EH (cell line): ENCODE measurements around the gene WDR1.
A peak's percentile ranks its signal among the peaks of the same experiment; 100 is the strongest.

Experiments used
- DNase-seq: peaks from one replicate; pipeline ENCODE4 v3.0.0-alpha.2; 2015; ENCODE audit warnings: low read depth

Gene WDR1

GRCh38 chr4:10099499-10100325 is 16.9 kb downstream of the WDR1 start:
- DNase-seq, result no peak

GRCh38 chr4:10098780-10099160 is 17.8 kb downstream of the WDR1 start:
- DNase-seq, result peak; percentile 76

GRCh38 chr4:10097906-10098779 is 18.5 kb downstream of the WDR1 start:
- peak; percentile 68 for DNase-seq

- DNase-seq, result no peak
Observed at GRCh38 chr4:10096978-10097335, 19.6 kb downstream of the WDR1 start.

GRCh38 chr4:10096201-10096977 is 20.2 kb downstream of the WDR1 start:
- peak; percentile 95 for DNase-seq

- peak; percentile 58 for DNase-seq
Observed at GRCh38 chr4:10095296-10095991, 21.2 kb downstream of the WDR1 start.

GRCh38 chr4:10094841-10095240 is 21.8 kb downstream of the WDR1 start:
- DNase-seq, result no peak

GRCh38 chr4:10093801-10094552 is 22.6 kb downstream of the WDR1 start:
- peak; percentile 99 for DNase-seq

- DNase-seq, result no peak
Observed at GRCh38 chr4:10093271-10093621, 23.4 kb downstream of the WDR1 start.

GRCh38 chr4:10092481-10093270 is 23.9 kb downstream of the WDR1 start:
- DNase-seq, result peak; percentile 41

GRCh38 chr4:10091531-10092181 is 24.9 kb downstream of the WDR1 start:
- no peak for DNase-seq

- no peak for DNase-seq
Observed at GRCh38 chr4:10090467-10091250, 25.9 kb downstream of the WDR1 start.

GRCh38 chr4:10089346-10089745 is 27.3 kb downstream of the WDR1 start:
- DNase-seq, result no peak

- no peak for DNase-seq
Observed at GRCh38 chr4:10088135-10089010, 28.2 kb downstream of the WDR1 start.

- DNase-seq, result no peak
Observed at GRCh38 chr4:10087152-10087791, 29.3 kb downstream of the WDR1 start.

GRCh38 chr4:10086506-10087120 is 30.0 kb downstream of the WDR1 start:
- no peak for DNase-seq
